Retina (tissue), 1 donor: ENCODE results near the gene MYCBP2.
"Not testable (repeated sequence)": the region's sequence is repeated elsewhere in the genome, so short reads cannot be mapped to it uniquely, and the experiment has no call there.

Experiments used
- DNase-seq: peaks from one replicate; pipeline ENCODE4 v3.0.0-alpha.2; 2016

Gene MYCBP2

GRCh38 chr13:77333594-77333993 lies 6.7 kb upstream of the MYCBP2 start:
- DNase-seq: no peak

- no peak for DNase-seq
These were observed 4.5 kb upstream of the MYCBP2 start for GRCh38 chr13:77331421-77331820.

- no peak for DNase-seq
These were observed 3.2 kb upstream of the MYCBP2 start for GRCh38 chr13:77329911-77330584.

GRCh38 chr13:77329133-77329910 lies 2.4 kb upstream of the MYCBP2 start:
- peak; percentile 94 for DNase-seq

GRCh38 chr13:77328819-77329132 lies 1.9 kb upstream of the MYCBP2 start:
- no peak for DNase-seq

- peak; percentile 18 for DNase-seq
These were observed 1.4 kb downstream of the MYCBP2 start for GRCh38 chr13:77325371-77325980.

- no peak for DNase-seq
These were observed 3.0 kb downstream of the MYCBP2 start for GRCh38 chr13:77323858-77324257.

GRCh38 chr13:77319536-77319935 lies 7.4 kb downstream of the MYCBP2 start:
- no peak for DNase-seq

- DNase-seq: no peak
These were observed 8.2 kb downstream of the MYCBP2 start for GRCh38 chr13:77318741-77319140.

- DNase-seq: no peak
These were observed 10.5 kb downstream of the MYCBP2 start for GRCh38 chr13:77316430-77316829.

- DNase-seq: not testable (repeated sequence)
These were observed 11.4 kb downstream of the MYCBP2 start for GRCh38 chr13:77315509-77315908.

GRCh38 chr13:77313923-77314322 lies 13.0 kb downstream of the MYCBP2 start:
- DNase-seq: no peak

GRCh38 chr13:77312311-77312710 lies 14.6 kb downstream of the MYCBP2 start:
- no peak for DNase-seq

GRCh38 chr13:77310579-77311279 lies 16.2 kb downstream of the MYCBP2 start:
- DNase-seq: no peak

- DNase-seq: no peak
These were observed 16.7 kb downstream of the MYCBP2 start for GRCh38 chr13:77310161-77310560.

- DNase-seq: no peak
These were observed 17.6 kb downstream of the MYCBP2 start for GRCh38 chr13:77309254-77309653.

- no peak for DNase-seq
These were observed 20.4 kb downstream of the MYCBP2 start for GRCh38 chr13:77306458-77306857.

- no peak for DNase-seq
These were observed 21.6 kb downstream of the MYCBP2 start for GRCh38 chr13:77305266-77305665.

GRCh38 chr13:77300176-77301037 lies 26.5 kb downstream of the MYCBP2 start:
- DNase-seq: no peak

GRCh38 chr13:77299587-77299986 lies 27.3 kb downstream of the MYCBP2 start:
- DNase-seq: no peak

GRCh38 chr13:77298426-77298825 lies 28.5 kb downstream of the MYCBP2 start:
- DNase-seq: no peak

GRCh38 chr13:77291774-77292173 lies 35.1 kb downstream of the MYCBP2 start:
- no peak for DNase-seq

GRCh38 chr13:77290342-77290741 lies 36.6 kb downstream of the MYCBP2 start:
- DNase-seq: no peak
